H1 (cell line): ENCODE measurements around the gene IGFBP3. TPM values are rescaled to one million over a fixed set of nuclear protein-coding genes. Genes with fewer than 3 reads are reported as not detected.

Experiments
- CEBPB ChIP-seq: IDR thresholded peaks from 2 replicates; pipeline ENCODE4 v1.6.1; 2012; ENCODE audit warnings: low read depth, low read length
- EZH2 ChIP-seq: fragments of 200-600 bp; sonication (generic); IDR thresholded peaks from 2 replicates; pipeline ENCODE4 v1.7.1; 2012; ENCODE audit warnings: low read depth, mild to moderate bottlenecking, moderate library complexity, low read length, inconsistent platforms; ENCODE audit not compliant: severe bottlenecking
- FOSL1 ChIP-seq: IDR thresholded peaks from 2 replicates; pipeline ENCODE4 v1.6.1; 2011; ENCODE audit warnings: mild to moderate bottlenecking, low read depth, low read length, moderate library complexity; ENCODE audit not compliant: insufficient read depth
- JUND ChIP-seq: IDR thresholded peaks from 2 replicates; pipeline ENCODE4 v1.6.1; 2011; ENCODE audit warnings: mild to moderate bottlenecking, improper control_type of control experiment, low read length
- KDM5A ChIP-seq: fragments of 200-600 bp; IDR thresholded peaks from 2 replicates; pipeline ENCODE4 v1.7.1; 2012; ENCODE audit warnings: mild to moderate bottlenecking, low read length, inconsistent platforms, mixed read lengths
- TAF7 ChIP-seq: optimal IDR thresholded peaks from 2 replicates; pipeline ENCODE3; 2011; ENCODE audit warnings: low read depth, mild to moderate bottlenecking, inconsistent platforms, low read length, moderate library complexity, borderline replicate concordance
- ZNF274 ChIP-seq: IDR thresholded peaks from 2 replicates; pipeline ENCODE4 v1.7.0; 2012; ENCODE audit warnings: low read length, borderline replicate concordance; ENCODE audit errors: extremely low read depth
- polyA plus RNA-seq, 7 experiments: library from polyadenylated mRNA; depleted of rRNA in 3 of 7; stranded (reverse) in 5 of 7; unstranded in 2 of 7; fragments of >200 nt in 5 of 7; fragments of 200-250 nt in 2 of 7; gene quantifications; 1 replicate in 5 of 7; 2 replicates in 1 of 7; 4 replicates in 1 of 7; pipeline versions ENCODE4 v1.2.1 to v1.2.3, GENCODE V29; 2011 to 2013; ENCODE audit warnings: missing spikeins in 2 of 7, mixed read lengths in 2 of 7
- total RNA-seq: library from RNA; stranded (reverse); fragmentation: NEBNext Ultra II Directional; extraction: Animal tissue kit (Norgen Biotek cat#: 25700); gene quantifications from 2 replicates; pipeline ENCODE4 v1.2.1, GENCODE V29; 2021
- TF ChIP-seq, protein P1 (sequence below), 3 experiments: IDR thresholded peaks; 1 replicate in 2 of 3; 2 replicates in 1 of 3; pipeline versions ENCODE4 v1.5.1 to v1.6.1; 2011; ENCODE audit warnings: low read length in 3 of 3, mild to moderate bottlenecking in 3 of 3, inconsistent platforms in 2 of 3, low read depth in 1 of 3, moderate library complexity in 1 of 3; ENCODE audit not compliant: insufficient read depth in 1 of 3; ENCODE audit errors: control extremely low read depth in 1 of 3

The IGFBP3 gene
- total and polyA plus RNA-seq, 2 of the 8 experiments (the other 6 are each of a cell fraction or from before 2014, with no cell fraction given): 5.5 to 12.1 TPM

DNA sequence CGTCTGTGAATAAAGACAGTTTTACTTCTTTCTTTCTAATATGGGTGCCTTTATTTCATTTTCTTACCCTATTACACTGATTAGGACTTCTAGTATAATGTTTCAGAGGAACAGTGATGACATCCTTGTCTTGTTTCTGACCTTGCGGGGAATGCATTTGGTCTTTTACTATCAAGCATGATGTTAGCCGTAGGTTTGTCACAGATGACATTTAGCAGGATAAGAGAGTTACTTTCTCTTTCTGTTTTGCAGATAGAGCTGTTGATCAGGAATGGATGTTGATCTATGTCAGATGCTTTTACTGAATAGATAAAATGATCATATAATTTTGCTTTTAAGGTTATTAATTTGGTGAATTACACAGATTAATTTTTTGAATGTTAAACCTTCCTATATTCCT lies 6.6 kb upstream of the IGFBP3 start (continued):
- TF ChIP-seq, protein P1, sequence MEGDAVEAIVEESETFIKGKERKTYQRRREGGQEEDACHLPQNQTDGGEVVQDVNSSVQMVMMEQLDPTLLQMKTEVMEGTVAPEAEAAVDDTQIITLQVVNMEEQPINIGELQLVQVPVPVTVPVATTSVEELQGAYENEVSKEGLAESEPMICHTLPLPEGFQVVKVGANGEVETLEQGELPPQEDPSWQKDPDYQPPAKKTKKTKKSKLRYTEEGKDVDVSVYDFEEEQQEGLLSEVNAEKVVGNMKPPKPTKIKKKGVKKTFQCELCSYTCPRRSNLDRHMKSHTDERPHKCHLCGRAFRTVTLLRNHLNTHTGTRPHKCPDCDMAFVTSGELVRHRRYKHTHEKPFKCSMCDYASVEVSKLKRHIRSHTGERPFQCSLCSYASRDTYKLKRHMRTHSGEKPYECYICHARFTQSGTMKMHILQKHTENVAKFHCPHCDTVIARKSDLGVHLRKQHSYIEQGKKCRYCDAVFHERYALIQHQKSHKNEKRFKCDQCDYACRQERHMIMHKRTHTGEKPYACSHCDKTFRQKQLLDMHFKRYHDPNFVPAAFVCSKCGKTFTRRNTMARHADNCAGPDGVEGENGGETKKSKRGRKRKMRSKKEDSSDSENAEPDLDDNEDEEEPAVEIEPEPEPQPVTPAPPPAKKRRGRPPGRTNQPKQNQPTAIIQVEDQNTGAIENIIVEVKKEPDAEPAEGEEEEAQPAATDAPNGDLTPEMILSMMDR (IDR thresholded peaks at IDR 0.05; ENCODE audit: control extremely low read depth in 1 of 3, insufficient read depth in 1 of 3, low read depth in 1 of 3, low read length in 3 of 3): no peak
- TF ChIP-seq ZNF274 (no peak), TAF7 (no peak), CEBPB (no peak), EZH2 (no peak), JUND (no peak), FOSL1 (no peak), KDM5A (no peak)
